Measurements from ENCODE around the gene PCGF3.

The PCGF3 gene

DNA sequence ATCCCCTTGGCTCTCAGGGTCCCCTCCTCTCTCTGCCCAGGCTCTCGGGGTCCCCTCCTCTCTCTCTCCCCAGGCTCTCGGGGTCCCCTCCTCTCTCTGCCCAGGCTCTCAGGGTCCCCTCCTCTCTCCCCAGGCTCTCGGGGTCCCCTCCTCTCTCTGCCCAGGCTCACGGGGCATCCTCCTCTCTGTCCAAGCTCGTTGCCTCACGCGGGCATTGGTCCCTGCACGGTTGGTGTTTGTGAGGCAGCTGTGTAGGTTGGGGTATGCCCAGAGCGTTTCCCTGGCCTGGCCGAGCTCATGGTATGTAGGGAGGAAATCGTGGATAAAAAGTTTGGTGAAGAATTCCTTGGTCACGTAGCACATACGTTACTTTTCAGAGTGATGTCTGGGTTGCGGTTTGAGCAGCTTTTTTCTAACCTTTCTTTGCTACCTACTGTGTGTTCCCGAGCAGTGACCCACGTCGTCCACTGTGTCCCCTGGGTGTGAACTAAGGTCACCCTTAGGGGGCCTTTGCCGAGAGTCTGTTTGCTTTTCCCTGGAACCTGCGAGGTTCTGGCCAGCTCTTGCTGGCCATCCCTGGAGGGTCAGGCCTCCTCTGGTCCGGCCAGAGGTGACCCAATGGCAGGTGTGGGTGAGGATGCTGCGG is 36.6 kb downstream of the PCGF3 start:
- no peak overlapping the region for H3K4me3 ChIP-seq (ENCODE audit: low read length, poor library complexity, severe bottlenecking)
- H3F3A ChIP-seq (ENCODE audit: low read depth), result 0 out of 2 replicates have a peak, but pooled peaks cover 9% of the 10 kb centered on the region
- no peaks in the 10 kb centered on the region for H3K4me1 ChIP-seq (ENCODE audit: insufficient read depth, low read length, poor library complexity, severe bottlenecking)
- no peaks in the 10 kb centered on the region for H4K20me1 ChIP-seq (ENCODE audit: insufficient read depth, low read length, poor library complexity, severe bottlenecking)
- no peaks in the 10 kb centered on the region for H3K27me3 ChIP-seq (ENCODE audit: insufficient read depth, low read length, poor library complexity, severe bottlenecking)
- TF ChIP-seq, protein P1, sequence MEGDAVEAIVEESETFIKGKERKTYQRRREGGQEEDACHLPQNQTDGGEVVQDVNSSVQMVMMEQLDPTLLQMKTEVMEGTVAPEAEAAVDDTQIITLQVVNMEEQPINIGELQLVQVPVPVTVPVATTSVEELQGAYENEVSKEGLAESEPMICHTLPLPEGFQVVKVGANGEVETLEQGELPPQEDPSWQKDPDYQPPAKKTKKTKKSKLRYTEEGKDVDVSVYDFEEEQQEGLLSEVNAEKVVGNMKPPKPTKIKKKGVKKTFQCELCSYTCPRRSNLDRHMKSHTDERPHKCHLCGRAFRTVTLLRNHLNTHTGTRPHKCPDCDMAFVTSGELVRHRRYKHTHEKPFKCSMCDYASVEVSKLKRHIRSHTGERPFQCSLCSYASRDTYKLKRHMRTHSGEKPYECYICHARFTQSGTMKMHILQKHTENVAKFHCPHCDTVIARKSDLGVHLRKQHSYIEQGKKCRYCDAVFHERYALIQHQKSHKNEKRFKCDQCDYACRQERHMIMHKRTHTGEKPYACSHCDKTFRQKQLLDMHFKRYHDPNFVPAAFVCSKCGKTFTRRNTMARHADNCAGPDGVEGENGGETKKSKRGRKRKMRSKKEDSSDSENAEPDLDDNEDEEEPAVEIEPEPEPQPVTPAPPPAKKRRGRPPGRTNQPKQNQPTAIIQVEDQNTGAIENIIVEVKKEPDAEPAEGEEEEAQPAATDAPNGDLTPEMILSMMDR (conservative IDR thresholded peaks at IDR 0.05; ENCODE audit: low read length), result no peak
- TF ChIP-seq EZH2phosphoT487 (IDR thresholded peaks at IDR 0.05; ENCODE audit: borderline replicate concordance), result no peak
- no peaks in the 10 kb centered on the region for H3K9me3 ChIP-seq (ENCODE audit: insufficient read depth, low read depth, low read length)
- no peak overlapping the region for H3K9ac ChIP-seq (ENCODE audit: low read depth, low read length, poor library complexity, severe bottlenecking)
- H2AFZ ChIP-seq (ENCODE audit: low read length), result no peak overlapping the region
- H3K36me3 ChIP-seq (ENCODE audit: insufficient read depth, low read length), result peaks cover 29% of the 10 kb centered on the region; the same call in 1 of the 2 replicates
- no peaks in the 10 kb centered on the region for H3K9me2 ChIP-seq (replicated peaks; ENCODE audit: low read depth, low read length)
- H3K79me2 ChIP-seq (ENCODE audit: insufficient read depth, low read length), result no peaks in the 10 kb centered on the region
- no peak overlapping the region for H3K4me2 ChIP-seq (ENCODE audit: low read depth, low read length, poor library complexity, severe bottlenecking)

DNA sequence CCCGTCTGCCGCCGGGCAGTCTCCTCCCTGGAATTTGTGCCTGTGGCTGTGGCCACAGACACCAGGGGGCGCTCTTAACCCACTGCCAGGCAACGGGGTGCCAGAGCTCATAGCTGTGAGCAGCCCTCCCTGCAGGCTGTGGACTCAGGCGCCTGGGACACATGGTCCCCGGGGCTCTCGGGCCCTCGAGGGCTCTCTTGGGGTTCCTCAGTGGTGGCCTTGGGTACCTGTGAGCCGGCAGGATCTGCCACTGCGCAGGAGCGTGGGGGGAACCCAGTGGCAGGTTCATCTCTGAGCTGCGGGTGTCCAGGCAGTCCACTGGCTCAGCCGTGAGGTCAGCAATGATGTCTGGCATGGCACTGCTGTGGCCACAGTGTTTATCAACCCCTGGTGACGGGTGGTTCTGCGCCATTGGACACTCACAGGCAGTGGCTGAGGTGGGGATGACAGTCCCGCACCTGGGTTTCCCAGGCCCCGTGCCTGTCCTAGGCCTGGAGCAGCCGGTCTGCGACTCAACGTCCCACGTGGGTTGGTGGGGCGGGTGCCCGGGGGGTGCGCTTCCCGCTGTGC is 37.2 kb downstream of the PCGF3 start:
- H3K9ac ChIP-seq (ENCODE audit: low read depth, low read length, poor library complexity, severe bottlenecking), result no peak overlapping the region

DNA sequence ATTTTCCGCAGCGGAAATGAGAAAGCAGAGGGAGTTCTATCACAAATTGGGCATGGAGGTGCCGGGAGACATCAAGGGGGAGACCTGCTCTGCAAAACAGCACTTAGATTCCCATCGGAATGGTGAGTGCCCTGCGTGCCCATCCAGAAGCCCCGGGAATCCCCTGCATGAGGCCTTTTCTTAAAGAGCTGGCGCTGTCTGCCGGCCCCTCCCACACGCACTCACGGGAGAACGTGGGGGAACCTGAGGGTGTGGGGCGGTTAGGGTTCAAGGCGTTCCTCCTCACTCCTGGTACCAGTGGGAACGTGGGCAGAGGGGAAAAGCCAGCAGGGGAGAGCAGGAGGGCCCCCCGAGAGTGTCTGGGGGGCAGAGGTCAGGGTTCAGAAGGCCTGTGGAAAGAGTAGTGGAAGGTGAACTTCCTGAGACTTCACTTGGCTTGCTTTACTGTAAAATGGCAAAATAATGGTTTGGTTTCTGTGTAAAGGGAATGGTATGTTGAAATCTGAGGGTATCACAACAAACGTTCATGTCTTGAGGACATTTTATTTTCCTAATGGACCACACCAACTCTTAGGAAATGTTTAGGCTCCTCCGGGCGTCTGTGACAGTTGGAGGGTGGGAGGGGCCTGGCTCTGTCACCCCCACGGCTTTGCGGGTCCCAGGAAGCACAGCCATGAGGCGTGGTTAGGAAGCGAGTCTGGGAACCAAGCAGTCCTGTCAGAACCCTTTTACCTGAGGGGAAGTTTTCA is 38.0 kb downstream of the PCGF3 start:
- Histone ChIP-seq H3K9ac (ENCODE audit: low read depth, low read length, poor library complexity, severe bottlenecking) (no peak overlapping the region), H3K79me2 (ENCODE audit: insufficient read depth, low read length) (no peaks in the 10 kb centered on the region), H3F3A (ENCODE audit: low read depth) (0 out of 2 replicates have a peak, but pooled peaks cover 9% of the 10 kb centered on the region), H3K4me1 (ENCODE audit: insufficient read depth, low read length, poor library complexity, severe bottlenecking) (no peaks in the 10 kb centered on the region), H3K9me3 (ENCODE audit: insufficient read depth, low read depth, low read length) (no peaks in the 10 kb centered on the region), H3K4me2 (ENCODE audit: low read depth, low read length, poor library complexity, severe bottlenecking) (no peak overlapping the region), H3K9me2 (replicated peaks; ENCODE audit: low read depth, low read length) (no peaks in the 10 kb centered on the region), H3K4me3 (ENCODE audit: low read length, poor library complexity, severe bottlenecking) (no peak overlapping the region), H4K20me1 (ENCODE audit: insufficient read depth, low read length, poor library complexity, severe bottlenecking) (peaks cover 4% of the 10 kb centered on the region), H3K36me3 (ENCODE audit: insufficient read depth, low read length) (peaks cover 20% of the 10 kb centered on the region; the same call in 1 of the 2 replicates), H3K27me3 (ENCODE audit: insufficient read depth, low read length, poor library complexity, severe bottlenecking) (no peaks in the 10 kb centered on the region), H2AFZ (ENCODE audit: low read length) (no peak overlapping the region)
- TF ChIP-seq, protein P1 (conservative IDR thresholded peaks at IDR 0.05; ENCODE audit: low read length), result no peak
- TF ChIP-seq EZH2phosphoT487 (IDR thresholded peaks at IDR 0.05; ENCODE audit: borderline replicate concordance), result no peak

More for the DNA sequence above, 37.2 kb downstream of the PCGF3 start:
- H3K9me3 ChIP-seq (ENCODE audit: insufficient read depth, low read depth, low read length), result no peaks in the 10 kb centered on the region
- TF ChIP-seq EZH2phosphoT487 (IDR thresholded peaks at IDR 0.05; ENCODE audit: borderline replicate concordance), result no peak
- TF ChIP-seq, protein P1 (conservative IDR thresholded peaks at IDR 0.05; ENCODE audit: low read length), result peak; percentile 92
- H3K4me3 ChIP-seq (ENCODE audit: low read length, poor library complexity, severe bottlenecking), result no peak overlapping the region
- H3K79me2 ChIP-seq (ENCODE audit: insufficient read depth, low read length), result no peaks in the 10 kb centered on the region
- no peaks in the 10 kb centered on the region for H3K9me2 ChIP-seq (replicated peaks; ENCODE audit: low read depth, low read length)
- peaks cover 3% of the 10 kb centered on the region for H4K20me1 ChIP-seq (ENCODE audit: insufficient read depth, low read length, poor library complexity, severe bottlenecking)
- peaks cover 23% of the 10 kb centered on the region; the same call in 1 of the 2 replicates for H3K36me3 ChIP-seq (ENCODE audit: insufficient read depth, low read length)
- H3K4me1 ChIP-seq (ENCODE audit: insufficient read depth, low read length, poor library complexity, severe bottlenecking), result no peaks in the 10 kb centered on the region
- 0 out of 2 replicates have a peak, but pooled peaks cover 9% of the 10 kb centered on the region for H3F3A ChIP-seq (ENCODE audit: low read depth)
- no peak overlapping the region for H3K4me2 ChIP-seq (ENCODE audit: low read depth, low read length, poor library complexity, severe bottlenecking)
- no peaks in the 10 kb centered on the region for H3K27me3 ChIP-seq (ENCODE audit: insufficient read depth, low read length, poor library complexity, severe bottlenecking)
- H2AFZ ChIP-seq (ENCODE audit: low read length), result no peak overlapping the region

All from Loucy (cell line).